Measurements from ENCODE around the gene SMG9.

DNA sequence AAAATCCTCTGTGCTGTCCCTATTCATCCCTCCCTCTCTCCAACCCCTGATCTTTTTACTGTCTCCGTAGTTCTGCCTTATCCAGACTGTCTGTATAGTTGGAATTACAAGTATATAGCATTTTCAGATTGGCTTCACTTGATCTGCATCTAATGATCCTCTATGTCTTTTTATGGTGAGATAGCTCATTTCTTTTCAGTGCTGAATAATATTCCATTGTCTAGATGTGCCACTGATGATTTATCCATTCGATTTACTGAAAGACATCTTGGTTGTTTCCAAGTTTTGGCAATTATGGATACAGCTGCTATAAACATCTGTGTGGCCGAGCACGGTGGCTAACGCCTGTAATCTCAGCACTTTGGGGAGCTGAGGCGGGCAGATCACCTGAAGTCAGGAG lies 19.7 kb downstream of the SMG9 start:
- TF ChIP-seq FOXM1 (IDR thresholded peaks at IDR 0.05; ENCODE audit: borderline replicate concordance) (no peak), SP1 (IDR thresholded peaks at IDR 0.05) (no peak), SUZ12 (IDR thresholded peaks at IDR 0.05) (no peak), HDGF (IDR thresholded peaks at IDR 0.05; ENCODE audit: borderline replicate concordance) (no peak), BHLHE40 (IDR thresholded peaks at IDR 0.05; ENCODE audit: borderline replicate concordance) (no peak), ELF4 (IDR thresholded peaks at IDR 0.05) (no peak), CTBP1 (IDR thresholded peaks at IDR 0.05; ENCODE audit: borderline replicate concordance) (no peak), ARNT (IDR thresholded peaks at IDR 0.05) (no peak), FOXK2 (IDR thresholded peaks at IDR 0.05) (no peak), L3MBTL2 (conservative IDR thresholded peaks at IDR 0.05) (no peak)
- TF ChIP-seq, protein P1, sequence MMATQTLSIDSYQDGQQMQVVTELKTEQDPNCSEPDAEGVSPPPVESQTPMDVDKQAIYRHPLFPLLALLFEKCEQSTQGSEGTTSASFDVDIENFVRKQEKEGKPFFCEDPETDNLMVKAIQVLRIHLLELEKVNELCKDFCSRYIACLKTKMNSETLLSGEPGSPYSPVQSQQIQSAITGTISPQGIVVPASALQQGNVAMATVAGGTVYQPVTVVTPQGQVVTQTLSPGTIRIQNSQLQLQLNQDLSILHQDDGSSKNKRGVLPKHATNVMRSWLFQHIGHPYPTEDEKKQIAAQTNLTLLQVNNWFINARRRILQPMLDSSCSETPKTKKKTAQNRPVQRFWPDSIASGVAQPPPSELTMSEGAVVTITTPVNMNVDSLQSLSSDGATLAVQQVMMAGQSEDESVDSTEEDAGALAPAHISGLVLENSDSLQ (IDR thresholded peaks at IDR 0.05): no peak

Data from HEK293T (cell line).